ENCODE measurements around the gene VIPR1.

GRCh38 chr3:42489937-42490227 is 12.6 kb upstream of the VIPR1 start:
- TF ChIP-seq POLR2A (IDR thresholded peaks at IDR 0.05) (no peak), CTCF (IDR thresholded peaks at IDR 0.05) (no peak), POLR2AphosphoS5 (IDR thresholded peaks at IDR 0.05) (no peak)
